ENCODE measurements around the gene ITIH4.

Gene ITIH4

DNA sequence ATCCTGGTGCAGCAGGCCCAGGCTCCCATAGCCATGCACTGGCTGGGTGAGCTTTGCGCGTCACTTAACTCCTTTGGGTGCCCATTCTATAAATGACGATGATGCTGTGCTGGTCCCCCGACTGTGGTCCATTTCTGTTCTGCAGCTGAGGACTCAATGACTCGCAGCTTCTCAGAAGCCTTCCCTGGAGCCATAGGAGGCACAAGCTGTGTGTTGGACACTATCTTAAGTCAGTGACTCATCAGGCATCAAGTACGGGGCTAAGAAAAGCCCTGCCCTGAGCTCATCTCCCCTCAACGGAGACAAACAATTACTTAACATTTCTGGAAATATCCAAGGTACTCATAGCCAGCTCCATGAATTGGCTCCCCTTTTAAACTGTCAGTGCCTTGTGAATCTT lies 18.1 kb upstream of the ITIH4 start:
- DNase-seq (ENCODE audit: low read depth), result no peak

- DNase-seq (ENCODE audit: low read depth), result no peak
These were observed 17.3 kb upstream of the ITIH4 start for GRCh38 chr3:52847726-52848125.

GRCh38 chr3:52847241-52847640 lies 16.8 kb upstream of the ITIH4 start:
- no peak for DNase-seq (ENCODE audit: low read depth)

- DNase-seq (ENCODE audit: low read depth), result no peak
These were observed 16.0 kb upstream of the ITIH4 start for GRCh38 chr3:52846432-52846965.

DNA sequence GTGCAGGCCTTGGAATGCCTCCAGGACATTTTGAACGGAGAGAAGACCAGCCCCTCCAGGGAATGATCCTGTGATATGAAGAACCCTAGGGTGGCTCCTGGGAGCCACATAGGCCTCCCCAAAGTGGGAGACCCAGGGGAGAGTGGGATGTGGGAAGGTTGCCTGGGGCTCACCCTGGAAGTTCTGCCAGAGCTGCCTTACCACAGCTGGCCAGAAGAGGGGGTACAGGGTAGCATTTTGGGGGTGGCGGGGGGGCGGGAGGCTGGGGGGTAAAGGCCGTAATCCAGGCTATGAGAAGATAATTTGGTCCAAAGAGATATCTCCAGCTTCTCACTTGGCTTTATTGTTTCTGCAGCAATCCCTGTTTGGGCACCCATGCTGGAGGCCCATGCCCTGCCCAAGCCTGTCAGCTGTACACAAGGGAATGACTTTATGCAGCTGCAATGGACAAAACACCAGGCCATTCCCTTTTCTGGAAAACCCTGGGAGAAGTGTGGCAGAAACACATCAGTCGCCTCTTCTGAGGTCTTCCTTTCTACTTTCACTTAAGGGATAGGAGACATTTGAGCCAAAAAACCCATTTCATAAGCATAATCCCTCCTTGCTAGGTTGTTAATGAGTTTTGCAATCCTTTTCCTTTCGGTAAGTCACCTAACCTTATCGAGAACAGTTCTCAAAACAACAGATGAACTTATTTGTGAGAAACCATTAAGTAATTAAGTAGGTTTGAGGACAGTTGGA lies 15.4 kb upstream of the ITIH4 start:
- no peak for DNase-seq (ENCODE audit: low read depth)

DNA sequence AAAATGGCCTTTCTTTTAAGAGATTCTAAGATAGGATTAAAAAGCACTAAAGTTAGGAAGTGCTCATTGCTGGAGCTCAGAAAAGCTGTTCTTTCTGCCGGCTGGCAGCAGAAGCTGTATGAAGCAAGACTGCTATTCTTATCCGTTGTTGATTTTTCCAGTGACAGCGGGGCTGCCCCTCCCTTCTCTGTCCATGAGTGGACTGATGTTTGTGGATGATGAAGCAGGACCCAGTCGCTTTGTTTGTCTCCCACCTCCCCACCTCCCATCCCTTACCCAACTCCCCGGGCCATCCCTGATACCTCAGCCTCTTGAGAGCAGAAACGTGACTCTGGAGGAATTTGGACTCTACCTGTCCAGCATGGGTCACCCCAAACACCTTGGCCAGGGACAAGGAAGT lies 14.7 kb upstream of the ITIH4 start:
- no peak for DNase-seq (ENCODE audit: low read depth)

DNA sequence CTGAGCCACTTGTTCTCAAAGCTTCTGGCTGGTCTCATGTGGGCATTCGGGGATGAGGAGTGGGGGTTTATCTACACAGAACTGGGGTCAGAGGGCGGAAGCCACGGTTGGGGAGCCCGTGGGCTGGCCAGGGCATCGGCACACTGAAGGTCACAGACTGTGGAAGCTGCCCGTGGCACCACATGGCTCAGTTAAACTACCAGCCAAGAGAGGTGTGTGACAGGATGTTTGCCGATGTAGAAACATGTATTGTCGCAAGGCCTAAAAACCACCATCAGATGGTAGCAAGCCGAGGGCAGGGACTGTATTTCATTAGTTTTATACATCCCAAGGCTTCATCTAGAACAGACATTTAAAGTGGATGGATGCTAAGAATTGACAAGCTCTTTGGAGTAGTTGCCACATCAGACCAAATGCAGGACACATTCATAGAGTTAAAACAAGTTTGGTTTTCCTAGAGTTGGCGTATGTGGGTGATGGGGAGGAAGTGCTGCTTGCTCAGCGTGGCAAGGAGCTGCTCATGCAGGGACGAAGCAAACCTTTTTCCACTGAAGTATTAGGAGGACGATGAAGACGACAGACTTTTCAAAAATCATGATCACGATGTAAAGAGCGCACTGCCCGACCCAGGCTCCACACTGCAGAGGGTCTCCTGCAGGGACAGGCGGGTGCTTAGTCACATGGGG lies 14.0 kb upstream of the ITIH4 start:
- no peak for DNase-seq (ENCODE audit: low read depth)

DNA sequence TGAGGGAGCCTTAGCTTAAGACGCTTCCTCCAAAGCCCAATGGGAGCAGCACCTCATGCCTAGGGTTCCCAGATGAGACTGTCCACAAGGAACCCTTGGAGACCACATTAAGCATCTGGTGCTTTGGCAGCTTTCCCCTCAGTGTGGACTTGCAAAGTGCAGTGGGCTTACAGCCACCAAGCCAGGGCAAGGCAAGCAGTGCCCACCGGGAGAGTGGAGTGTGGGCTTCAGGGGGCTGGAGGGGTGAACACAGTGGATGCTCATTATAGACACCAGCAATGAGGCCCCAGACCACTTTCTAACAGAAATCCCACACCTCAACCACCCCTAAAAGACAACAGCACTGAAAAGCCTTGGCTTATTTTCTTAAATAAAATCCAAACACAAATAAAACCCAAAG lies 13.4 kb upstream of the ITIH4 start:
- no peak for DNase-seq (ENCODE audit: low read depth)

GRCh38 chr3:52843108-52843865 lies 12.8 kb upstream of the ITIH4 start:
- no peak for DNase-seq (ENCODE audit: low read depth)

DNA sequence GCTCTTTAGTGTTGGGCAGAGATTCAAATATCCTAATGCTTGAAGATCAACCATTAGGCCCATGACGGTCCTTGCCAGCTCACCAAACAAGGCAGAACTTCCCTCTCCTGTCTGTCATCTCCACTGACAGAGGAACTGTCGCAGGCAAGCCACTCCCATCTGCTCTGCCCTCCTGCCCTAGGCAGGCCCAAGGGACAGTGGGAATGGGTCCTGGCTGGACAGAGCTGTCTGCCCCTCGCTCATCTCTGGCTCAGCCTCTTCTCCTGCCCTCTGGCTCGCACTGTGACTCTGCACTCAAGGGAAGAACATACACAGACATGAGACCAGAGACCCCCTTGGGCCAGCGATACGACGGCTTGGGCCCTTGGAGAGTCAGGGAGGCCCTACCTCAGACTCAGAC lies 12.0 kb upstream of the ITIH4 start:
- no peak for DNase-seq (ENCODE audit: low read depth)

DNA sequence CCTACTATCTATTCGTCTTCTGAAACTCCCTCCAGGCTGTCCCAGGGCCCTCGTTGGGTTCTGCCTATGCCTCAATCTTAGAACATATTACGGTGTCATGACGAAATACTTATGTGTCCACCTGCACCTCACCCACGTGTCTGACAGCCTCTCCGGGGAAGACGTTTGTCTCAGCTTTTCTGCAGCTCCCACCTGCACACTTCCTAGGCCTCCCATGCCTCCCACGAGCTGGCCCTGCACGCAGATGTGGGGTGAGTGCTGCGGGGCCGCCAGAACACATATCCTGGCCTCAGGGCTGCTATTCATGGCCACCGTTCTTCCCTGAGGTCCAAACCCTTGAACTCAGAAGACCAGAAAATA lies 11.5 kb upstream of the ITIH4 start:
- no peak for DNase-seq (ENCODE audit: low read depth)

- DNase-seq (ENCODE audit: low read depth), result no peak
These were observed 10.9 kb upstream of the ITIH4 start for GRCh38 chr3:52841211-52841980.

- DNase-seq (ENCODE audit: low read depth), result no peak
These were observed 9.5 kb upstream of the ITIH4 start for GRCh38 chr3:52839892-52840545.

DNA sequence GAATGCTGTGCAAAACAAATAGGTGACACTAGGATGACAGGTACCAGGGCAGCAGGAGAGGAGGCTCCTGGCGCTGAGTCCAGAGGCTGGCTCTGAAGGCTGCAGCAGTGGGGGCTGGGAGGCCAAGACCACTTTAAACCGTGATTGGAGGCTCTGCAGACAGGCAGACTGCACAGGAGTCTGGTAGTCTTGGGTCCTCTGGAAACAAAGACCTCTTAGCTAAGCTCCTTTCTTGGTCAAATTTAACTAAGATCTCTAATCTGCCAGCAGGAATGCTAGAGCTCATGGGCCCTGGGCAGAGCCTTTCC lies 8.8 kb upstream of the ITIH4 start:
- no peak for DNase-seq (ENCODE audit: low read depth)

DNA sequence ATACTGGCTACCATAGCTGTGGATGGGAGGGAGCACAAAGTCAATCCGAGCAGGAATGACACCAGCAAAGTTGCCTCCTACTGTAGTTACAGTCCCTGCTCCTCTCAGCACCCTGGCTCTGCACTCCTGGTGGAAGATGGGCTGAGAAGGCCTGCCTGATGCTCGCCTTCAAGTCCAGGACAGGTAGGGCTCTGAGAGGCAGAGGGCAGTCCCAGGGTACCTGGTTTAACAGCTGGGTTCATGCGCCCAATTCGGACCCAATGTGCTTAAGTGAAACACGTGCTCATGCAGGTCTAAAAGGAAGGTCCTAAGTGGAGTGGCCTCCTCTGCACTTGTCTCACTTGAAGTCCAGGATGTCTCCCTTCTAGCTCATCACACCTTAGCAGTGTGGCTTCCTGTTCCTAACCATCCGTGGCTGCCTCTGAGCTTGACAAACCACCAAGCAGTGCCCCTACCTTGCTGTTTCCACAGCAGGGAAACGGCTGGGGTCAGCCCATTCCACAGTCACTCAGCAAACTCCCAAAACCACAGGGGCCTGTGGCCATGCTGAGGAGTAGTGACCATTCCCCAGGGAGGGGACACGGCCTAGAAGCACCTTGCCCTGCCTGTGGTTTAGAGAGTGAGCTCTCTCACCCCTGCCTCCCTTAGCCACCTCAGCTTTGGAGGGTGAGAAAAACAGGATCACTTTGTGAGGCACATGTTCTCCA lies 8.2 kb upstream of the ITIH4 start:
- DNase-seq (ENCODE audit: low read depth), result no peak

GRCh38 chr3:52836986-52837385 lies 6.5 kb upstream of the ITIH4 start:
- no peak for DNase-seq (ENCODE audit: low read depth)

GRCh38 chr3:52836471-52836845 lies 6.0 kb upstream of the ITIH4 start:
- no peak for DNase-seq (ENCODE audit: low read depth)

DNA sequence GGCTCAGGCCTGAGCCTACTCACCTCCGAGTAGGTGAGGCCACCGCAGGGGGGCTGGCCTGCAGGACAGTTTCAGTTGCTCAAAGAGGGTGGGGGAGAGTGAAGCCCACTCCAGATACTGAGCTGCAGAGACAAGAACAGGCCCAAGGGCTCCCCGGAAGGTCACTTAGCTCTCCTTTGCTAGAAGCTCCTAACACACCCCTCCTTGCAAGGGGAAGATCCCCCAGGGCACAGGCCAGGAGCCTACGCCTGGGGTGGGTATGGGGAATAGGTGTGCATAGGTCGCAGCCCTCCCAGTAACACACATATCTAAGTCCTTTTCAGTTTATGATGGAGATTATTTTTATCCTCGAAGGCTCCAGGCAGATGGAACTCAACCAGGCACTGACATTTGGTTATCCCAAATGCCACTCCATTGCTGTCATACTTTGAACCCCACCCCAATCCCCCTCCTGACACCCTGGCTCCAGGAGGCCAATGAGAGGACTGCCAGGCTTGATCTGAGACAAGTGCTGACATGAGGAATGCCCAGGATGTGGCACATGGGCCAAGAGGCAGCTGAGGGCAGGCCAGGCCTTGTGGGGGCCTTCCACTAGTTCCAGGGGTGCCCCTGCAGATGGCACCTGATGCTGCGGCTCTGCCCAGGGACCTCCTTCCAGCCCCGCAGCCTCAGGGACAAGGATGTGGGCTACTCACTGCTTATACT lies 5.4 kb upstream of the ITIH4 start:
- DNase-seq (ENCODE audit: low read depth), result no peak

GRCh38 chr3:52834871-52835501 lies 4.5 kb upstream of the ITIH4 start, which contains the start of gene MUSTN1:
Gene MUSTN1, minus strand, starts transcription at chr3:52835019. Its CDS starts 71 bp downstream, at chr3:52834948.
- DNase-seq (ENCODE audit: low read depth), result no peak

GRCh38 chr3:52833202-52833601 lies 2.7 kb upstream of the ITIH4 start:
- DNase-seq (ENCODE audit: low read depth), result no peak
